GM21447 (cell line): ENCODE data around the gene KRT4.
"Not testable (repeated sequence)": the region's sequence is repeated elsewhere in the genome, so short reads cannot be mapped to it uniquely, and the experiment has no call there.

Experiments
- ATAC-seq: cut with Tn5 transposase; IDR thresholded peaks from one replicate; pipeline ENCODE4 v1.9.1; 2021; ENCODE audit not compliant: unreplicated experiment

Gene KRT4

DNA sequence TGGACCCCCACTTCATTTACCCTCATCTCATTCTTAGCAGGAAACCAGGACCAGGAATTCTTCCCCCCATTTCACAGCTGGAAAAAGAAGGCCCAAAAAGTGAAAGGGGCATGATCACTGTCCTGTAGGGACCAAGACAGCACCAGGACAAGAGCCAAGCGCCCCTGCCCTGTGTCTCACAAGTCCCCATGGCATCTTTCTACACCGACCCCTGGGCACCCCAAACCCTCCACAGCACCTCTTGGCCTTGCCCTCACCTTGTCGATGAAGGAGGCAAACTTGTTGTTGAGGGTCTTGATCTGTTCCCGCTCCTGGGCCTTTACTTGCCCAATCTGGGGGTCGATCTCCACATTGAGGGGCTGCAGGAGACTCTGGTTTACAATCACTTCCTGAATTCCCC, 37.5 kb downstream of the KRT4 start:
- ATAC-seq: no peak

DNA sequence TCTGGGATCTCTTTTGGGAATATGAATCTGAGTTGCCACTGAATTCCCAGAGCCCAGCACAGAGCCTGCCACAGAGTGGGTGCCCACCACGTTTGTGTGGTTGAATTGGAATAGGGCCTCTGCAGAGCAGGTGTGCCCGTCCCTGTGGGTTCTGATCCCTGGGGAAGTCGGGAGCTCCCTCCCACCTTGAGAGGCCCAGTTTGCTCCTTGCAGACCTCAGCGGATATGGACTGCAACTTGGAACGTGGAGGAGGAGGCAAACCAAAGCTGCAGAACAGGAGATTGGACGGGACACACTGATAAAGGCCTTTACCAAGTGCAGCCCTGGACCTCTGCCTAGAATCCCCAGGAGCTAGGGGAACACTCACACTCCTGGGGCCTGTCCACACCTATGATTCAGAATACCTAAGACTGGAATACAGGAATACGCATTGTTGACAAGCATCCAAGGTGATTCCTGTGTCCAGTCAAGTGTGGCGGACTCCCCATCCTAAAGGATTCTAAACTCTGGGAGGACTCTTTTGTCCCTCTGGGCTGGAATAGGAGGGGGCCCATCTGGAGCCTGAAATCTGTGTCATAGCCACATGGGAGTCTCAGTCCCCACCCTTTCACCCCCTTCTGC, 39.2 kb downstream of the KRT4 start:
- no peak for ATAC-seq

DNA sequence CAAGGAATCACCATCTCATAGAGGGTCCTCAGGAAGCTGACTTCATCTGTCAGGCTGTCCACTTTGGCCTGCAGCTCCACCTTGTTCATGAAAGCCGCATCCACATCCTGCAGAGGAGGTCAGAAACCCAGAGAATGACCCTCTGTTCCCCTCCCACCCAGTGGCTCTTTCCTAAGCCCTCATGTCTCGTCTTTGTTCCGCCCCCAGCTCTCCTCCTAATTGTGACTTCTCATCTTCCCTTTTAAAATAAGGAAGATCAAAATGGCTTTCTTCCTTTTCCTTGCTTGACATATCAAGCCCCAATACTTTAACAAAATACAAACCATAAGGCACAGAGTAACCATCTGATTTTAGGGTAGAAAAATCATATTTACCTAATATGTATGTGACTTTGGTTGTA, 41.1 kb downstream of the KRT4 start:
- no peak for ATAC-seq

DNA sequence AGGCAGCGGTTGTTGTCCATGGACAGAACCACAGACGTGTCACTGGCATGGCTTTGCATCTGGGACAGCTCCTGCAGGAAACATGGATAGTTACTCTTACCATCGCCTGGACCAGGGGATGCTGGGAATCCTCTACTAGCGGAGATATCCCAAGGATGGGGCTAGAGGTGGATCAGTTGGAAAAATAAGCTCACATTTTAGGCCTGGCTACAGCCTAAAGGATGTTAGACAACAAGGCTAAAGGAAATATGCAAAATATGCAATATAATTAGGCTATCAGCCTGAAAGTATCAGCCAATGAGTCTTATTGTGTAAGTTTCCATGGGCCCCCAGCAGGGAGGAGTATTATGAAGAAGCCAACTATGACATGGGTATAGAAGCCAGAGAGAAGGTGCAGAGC, 41.7 kb downstream of the KRT4 start:
- no peak for ATAC-seq

DNA sequence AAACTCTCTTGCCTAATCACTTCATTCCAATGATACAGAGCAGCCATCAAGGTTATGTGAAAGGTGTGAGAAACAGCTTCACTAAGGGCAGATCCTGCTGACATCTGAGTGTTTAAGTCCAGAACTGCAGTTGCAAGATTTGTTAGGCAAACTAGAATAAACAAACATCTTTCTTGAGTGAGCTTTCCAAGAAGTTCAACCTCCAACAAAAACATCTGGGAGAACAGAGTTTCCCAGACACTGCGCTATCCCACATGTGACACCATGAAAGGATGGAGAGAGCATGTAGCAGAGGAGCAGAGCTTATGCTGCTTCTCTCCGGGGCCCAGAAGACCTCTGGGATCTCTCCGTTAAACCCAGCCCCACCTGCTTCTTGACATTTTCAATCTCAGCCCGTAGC, 42.4 kb downstream of the KRT4 start:
- no peak for ATAC-seq

DNA sequence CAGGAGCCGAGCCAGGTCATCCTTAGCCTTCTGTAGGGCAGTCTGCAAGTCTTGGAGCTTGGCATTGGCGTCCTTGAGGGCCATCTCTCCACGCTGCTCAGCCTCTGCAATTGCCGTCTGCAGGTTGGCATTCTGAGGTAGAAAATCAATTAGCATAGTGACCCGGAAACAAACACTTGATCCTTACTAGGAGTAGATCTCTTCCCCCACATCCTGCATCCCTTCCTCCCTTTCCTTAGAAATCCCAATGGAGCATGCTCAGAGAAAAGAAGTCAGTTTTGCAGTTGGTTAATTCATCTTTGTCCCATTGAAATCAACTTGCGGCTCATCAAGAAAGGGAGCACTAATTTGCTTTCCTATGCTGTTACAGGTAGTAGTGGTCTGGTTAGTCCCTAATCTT, 42.8 kb downstream of the KRT4 start:
- ATAC-seq: no peak

DNA sequence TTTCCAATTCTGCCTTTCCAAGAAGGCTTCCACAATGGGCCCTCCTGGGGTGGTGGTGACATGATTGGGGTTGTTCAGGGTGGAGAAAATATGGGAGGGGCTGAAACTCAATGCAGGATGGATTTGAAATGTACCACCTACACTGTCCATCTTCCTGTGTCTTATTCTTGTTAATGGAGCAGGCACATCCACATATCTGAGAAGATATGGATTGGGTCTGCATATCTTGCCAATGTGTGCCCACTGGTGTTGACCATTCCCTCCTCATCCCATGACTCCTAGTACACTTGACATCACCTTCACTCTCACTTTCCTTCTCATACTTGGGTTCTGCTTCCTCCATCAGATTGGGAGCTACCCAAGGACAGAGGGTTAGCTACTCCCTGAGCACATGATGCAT, 44.0 kb downstream of the KRT4 start:
- no peak for ATAC-seq

DNA sequence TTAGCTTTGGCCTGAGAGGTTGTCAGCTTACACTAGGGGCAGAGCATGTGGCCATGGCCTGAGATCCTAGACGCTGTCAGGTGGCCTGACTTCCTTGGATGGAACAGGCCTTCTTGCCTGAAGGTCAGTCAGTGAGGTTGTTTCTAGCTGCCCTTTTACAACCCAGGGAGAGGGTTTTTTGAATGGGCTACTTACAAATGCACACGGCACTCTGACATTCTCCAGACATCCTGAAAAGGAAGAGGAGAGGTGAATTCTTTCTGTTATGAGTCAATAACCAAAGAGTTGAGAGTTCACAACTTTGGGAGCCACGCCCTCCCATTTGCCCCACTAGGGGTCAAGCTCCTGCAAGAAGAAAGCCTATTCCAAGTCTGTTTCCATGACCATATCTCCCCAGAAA, 44.6 kb downstream of the KRT4 start:
- no peak for ATAC-seq

DNA sequence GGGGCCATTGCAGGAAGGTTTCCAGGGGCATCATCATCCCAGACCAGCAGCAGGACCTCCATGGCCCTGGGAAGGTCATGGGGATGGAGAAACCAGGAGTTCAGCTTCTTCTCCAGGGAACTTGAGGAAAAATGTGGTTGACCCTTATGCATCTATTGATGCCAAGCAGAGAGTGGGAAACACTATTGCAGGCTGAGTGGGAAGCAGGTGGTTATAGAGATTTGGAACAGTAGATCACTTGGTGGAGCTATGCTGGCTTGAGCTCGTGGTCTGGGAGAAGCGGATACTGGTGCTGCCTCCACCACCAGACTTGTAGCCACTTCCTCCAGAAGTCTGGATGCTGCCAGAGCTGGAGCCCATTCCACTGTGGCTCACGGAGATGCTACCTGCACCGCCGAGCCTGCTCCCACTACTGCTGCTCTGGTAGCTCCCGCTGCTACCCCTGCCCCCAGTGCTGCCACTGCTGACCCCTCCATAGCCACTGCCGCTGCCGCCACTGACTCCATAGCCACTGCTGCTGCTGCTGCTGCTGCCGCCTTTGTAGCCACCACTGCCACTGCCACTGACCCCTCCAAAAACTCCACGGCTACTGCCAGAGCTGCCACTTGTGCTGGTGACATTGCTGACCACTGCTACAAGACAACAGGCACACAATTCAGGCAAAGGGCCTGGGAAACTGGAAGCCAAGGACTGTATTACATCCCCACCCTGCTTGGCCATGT, 45.3 kb downstream of the KRT4 start:
- no peak for ATAC-seq

DNA sequence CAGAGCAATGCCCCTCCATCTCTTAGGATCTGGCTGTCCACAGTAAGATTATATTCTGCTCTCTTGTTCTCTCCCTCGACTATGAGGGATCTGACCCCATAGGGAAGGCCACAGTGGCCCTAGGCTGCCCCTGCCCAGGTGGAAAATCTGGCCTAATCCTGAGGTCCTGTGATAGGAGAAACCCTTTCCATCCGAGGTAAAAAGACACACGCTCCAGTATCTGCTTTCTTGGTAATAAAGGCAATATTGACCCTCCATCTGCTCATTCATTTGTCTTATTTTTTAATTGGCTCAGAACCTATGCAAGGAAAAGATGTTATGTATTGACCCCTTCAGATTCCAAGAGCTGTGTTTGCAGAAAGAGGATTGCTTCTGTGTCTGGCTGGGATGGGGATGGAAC, 46.5 kb downstream of the KRT4 start:
- ATAC-seq: no peak

DNA sequence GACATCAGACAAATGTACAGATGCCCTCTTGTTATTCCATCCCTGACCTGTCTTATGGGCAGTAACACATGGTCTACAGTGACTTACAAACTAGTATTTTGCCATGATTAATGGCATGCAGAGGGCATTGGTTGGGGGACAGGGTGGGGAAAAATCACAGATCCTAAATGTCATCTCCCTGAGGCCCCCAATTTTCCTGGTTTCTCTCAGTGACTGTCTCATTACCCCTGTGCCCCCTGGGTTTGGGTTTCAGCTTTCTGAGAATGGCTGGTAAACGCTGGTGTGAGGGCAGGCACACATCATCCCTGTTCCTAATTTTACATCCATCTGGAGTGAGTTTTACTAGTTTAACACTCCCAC, 46.9 kb downstream of the KRT4 start:
- no peak for ATAC-seq

DNA sequence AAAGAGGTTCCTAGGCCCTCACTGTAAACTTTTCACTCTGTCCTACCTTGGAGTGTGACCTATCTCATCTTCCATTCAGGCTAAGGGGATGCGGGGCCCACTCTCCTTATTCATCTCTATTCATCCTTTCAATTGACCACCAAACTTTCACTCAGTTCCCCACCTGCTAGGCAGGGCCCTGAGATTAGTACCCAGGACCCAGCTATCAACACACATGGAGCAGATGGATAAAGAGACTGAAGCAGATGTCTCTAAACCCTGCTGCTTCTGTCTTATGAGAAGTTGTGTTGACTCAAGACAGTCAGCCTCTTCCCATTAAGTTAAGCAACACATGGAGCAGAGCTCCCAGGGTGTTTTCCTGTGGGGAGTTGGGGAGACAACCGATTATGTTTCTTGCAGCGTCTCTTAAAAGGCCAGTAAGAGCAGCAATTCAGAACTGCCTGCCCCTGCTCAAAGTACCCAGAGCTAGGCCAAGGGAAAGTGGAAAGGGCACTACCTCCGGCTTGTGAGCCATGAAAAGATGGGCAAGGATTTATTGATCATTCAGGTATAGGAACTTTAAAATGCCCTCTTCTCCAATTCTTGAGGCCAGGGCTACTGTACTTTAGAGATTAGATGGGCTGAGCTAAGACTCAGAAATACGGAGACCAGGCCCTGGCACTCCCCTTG, 47.4 kb downstream of the KRT4 start:
- no peak for ATAC-seq

DNA sequence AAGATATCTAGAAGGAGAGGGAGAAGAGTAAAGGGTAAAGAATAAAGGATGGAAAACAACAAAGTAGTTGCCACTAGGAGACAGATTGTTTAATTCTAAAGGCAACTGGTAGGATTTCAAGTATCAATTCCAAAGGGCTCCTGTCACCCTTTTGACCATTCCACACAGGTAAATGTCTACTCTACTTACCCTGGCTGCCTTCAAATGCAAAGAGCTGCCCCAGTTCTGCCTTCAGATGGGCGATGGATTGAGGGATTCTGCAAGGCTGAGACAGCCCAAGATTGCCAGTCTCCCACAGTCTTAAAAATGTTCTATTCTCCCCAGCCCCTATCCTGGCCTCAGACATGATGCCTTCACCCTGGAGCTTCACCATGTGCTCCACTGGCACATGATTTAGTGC, 48.2 kb downstream of the KRT4 start:
- ATAC-seq: no peak

DNA sequence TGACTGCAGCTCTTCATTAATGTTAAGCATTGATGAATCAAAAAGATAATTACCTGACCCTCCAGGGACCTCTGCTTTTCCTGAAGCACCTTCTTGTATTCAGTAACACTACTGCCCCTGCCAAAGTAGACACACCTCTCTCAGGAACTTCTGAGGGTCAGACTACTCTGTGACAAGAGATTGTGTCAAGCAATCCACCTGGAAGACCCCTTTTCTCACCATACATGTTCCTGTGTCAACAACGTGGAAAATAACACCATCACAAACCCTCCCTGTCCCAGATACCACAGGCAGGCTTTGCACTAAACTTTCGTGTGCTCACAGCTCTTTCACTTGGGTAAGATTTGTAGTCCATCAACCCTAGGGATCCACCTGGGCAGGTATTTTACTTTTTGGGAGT, 49.9 kb downstream of the KRT4 start:
- no peak for ATAC-seq

DNA sequence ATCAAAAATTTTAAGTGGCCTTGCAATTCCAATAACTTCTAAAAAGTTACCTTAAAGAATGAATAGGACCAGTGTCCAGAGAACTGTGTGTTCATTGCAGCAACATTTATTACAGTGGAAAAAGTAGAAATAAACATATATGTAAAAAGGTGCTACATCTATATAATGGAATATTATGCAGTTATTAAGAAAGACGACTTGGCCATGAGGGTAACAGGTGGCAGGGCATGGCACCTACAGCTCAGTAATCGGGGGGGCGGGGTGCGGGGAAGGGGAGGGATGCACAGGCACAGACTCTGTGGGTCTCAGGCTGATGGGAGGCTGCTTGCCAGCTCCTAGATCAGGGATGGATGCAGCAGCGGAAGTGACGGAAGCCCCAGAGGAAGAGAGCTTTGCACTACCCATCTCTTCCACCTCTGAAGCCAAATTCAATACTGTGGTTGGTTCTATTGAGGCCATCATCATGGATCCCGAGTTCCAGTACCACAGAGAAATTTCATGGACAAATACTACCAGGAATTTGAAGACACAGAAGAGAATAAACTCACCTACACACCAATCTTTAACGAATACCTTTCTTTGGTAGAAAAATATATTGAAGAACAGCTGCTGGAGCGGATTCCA, 50.8 kb downstream of the KRT4 start:
- no peak for ATAC-seq

DNA sequence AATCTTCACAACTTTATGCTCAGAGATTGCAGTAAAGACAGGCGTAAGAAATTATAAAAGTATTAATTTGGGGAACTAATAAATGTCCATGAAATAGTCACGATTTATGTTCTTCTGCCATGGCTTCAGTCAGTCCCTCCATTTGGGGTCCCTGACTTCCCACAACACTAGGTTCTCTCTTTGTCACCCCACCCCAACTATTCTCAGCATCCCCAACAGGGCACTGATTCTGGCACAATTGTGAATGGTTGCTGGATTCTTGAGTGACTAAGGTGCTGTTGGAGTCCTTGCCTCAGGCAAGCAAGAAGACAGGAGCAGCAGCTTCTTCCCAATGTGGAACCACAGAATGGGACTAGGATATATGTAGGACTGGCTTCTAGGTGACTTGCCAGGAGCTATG, 52.1 kb downstream of the KRT4 start:
- ATAC-seq: no peak

DNA sequence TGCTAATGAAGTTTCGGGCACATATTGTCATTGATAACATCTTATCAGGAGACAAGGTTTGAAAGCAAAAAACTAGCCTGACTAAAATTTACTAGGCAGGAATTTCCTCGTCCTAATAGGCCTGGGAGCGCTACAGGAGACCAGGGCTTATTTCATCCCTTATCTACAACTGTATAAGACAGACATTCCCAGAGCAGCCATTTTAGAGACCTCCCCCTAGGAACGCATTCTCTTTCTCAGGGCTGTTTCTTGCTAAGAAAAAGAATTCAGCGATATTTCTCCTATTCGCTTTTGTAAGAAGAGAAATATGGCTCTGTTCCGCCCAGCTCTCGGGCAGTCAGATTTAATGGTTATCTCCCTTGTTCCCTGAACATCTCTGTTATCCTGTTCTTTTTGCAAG, 52.7 kb downstream of the KRT4 start:
- not testable (repeated sequence) for ATAC-seq

DNA sequence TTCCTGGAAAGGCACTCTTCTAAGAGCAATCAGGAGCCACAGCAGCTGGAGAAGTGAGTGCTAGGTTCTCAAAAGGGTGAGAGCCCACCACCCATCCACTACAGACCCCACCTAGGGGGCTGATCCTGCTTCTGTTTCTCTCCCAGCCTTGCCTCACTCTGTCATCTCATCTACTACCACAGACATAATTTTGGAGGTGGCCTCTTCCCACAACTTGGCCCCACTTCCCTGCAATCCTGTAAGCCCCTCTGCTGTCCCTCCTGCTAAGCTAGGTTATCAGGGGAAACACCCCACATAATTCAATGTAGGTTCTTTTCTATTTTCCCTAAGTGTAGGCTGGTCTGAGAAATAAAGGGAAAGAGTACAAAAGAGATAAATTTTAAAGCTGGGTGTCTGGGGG, 53.3 kb downstream of the KRT4 start:
- ATAC-seq: no peak

DNA sequence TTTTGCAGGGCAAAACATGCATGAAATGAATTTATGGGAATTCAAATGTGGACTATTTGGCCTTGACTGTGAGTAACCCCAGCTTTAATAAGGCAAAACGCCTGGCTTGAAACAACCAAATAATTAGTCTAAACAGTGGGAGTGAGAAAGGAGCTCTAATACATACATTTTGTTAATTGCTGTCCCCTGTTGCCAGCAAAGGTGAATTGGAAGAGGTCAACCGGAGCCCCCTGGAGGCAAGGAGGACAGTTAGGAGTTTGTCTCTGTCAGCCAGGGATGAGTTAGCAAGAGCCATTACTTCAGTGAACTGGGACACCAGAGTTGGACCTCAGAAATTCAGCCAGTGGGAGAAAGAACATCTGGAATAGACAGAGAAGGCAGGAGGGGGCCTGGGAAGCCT, 54.2 kb downstream of the KRT4 start:
- no peak for ATAC-seq

DNA sequence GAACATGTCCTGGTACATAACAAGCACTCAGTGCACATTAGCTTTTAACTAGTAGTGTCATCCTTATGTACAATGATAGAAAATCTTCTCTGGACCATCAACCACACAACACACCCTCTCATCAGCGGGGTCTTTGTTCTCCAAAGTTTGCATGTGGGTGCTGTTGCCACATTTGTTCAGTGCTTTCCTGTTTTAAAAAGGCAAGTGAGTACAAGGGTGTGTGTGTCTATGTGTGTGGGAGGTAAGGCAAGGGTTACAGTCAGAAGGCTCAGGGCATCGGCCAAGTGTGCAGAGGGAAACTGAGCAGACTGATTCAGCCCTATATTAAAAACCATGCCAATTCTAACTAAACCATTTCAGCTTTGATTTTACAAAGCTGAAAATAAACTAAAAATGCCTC, 54.7 kb downstream of the KRT4 start:
- ATAC-seq: no peak

DNA sequence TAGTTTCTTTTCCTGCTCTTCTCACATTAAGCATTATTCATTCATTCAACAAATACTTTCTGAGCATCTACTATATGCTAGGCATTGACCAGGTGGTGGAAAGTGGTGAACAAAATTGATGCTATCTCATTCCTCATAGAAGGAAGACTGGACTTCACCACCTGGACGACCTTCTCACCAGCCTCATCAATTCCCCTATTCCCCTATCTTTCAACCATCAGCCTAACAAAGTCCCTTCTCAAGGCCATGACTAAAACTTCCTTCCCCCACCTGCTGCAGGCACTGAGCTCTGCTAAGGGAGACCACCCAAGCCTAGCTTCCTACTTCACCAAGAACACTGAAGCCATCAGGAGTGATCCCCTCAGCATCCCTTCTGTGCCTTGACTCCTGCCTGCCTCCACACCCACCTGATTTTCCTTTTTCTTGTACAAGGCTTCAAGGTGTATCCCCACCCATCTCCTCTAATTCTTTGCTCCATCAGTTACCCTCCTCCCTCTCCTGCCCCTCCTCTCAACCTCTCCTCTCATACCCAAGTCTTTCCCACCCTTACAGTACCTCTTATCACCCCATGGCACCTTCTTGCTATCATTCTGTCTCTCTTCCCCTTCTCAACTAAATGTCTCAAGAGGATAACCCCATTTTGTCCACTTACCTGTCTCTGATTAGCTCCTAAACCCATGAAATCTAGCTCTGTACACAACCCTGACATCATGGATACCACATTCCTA, 56.3 kb downstream of the KRT4 start:
- no peak for ATAC-seq
